Right atrium auricular region (tissue), 2 donors: ENCODE results near the gene NKG7. TPM values are rescaled to one million over a fixed set of nuclear protein-coding genes. Genes with fewer than 3 reads are reported as not detected.
"Not testable (repeated sequence)": the region's sequence is repeated elsewhere in the genome, so short reads cannot be mapped to it uniquely, and the experiment has no call there.

Source experiments
- DNase-seq: peaks from one replicate; pipeline ENCODE4 v3.0.0-alpha.2; 2019; ENCODE audit warnings: low spot score
- H3K27ac ChIP-seq, 2 donors: fragments of 200-600 bp; sonication (generic); 1 replicate in 1 of 2; 2 replicates in 1 of 2; pipeline ENCODE4 v1.5.1; 2016 to 2019
- H3K27me3 ChIP-seq, 2 donors: fragments of 200-600 bp; sonication (generic); one replicate each; pipeline versions ENCODE4 v1.5.1 to v1.6.0; 2017 to 2019
- H3K36me3 ChIP-seq: fragments of 200-600 bp; sonication (generic); one replicate; pipeline ENCODE4 v1.5.1; 2016
- H3K4me1 ChIP-seq, 2 donors: fragments of 200-600 bp; sonication (generic); one replicate each; pipeline versions ENCODE4 v1.5.1 to v1.6.0; 2017 to 2019
- H3K4me3 ChIP-seq, 2 donors: fragments of 200-600 bp; sonication (generic); 1 replicate in 1 of 2; 2 replicates in 1 of 2; pipeline ENCODE4 v1.5.1; 2017 to 2019; ENCODE audit warnings: mild to moderate bottlenecking in 1 of 2, moderate library complexity in 1 of 2
- H3K9me3 ChIP-seq, 2 donors: fragments of 200-600 bp; sonication (generic); one replicate each; pipeline ENCODE4 v1.5.1; 2019
- CTCF ChIP-seq, 2 donors: fragments of 200-600 bp; sonication (generic); IDR thresholded peaks; one replicate each; pipeline ENCODE4 v1.5.1; 2019; ENCODE audit warnings: antibody characterized with exemption in 2 of 2
- total RNA-seq, 2 donors: library from RNA; depleted of rRNA; stranded (reverse); fragments of >200 nt; gene quantifications; one replicate each; pipeline ENCODE4 v1.1.0, GENCODE V29; 2016

NKG7 gene
- total RNA-seq: 1 to 10 TPM; 1.4 to 1.8 TPM

GRCh38 chr19:51372649-51373504 is at the start of gene NKG7:
Gene NKG7, minus strand, starts transcription at chr19:51372654. Its CDS starts 119 bp downstream, at chr19:51372535.
- H3K36me3 ChIP-seq: no peaks in the 10 kb centered on the region
- no peak for TF ChIP-seq CTCF (IDR thresholded peaks at IDR 0.05)
- no peaks in the 10 kb centered on the region for H3K9me3 ChIP-seq
- no peaks in the 10 kb centered on the region for H3K27me3 ChIP-seq
- peaks cover 0 to 9% of the 10 kb centered on the region in 2 donors for H3K4me1 ChIP-seq
- DNase-seq: no peak
- no peak within 1 kb of the TSS for H3K27ac ChIP-seq
- no peak within 1 kb of the TSS for H3K4me3 ChIP-seq

- H3K27me3 ChIP-seq: peaks cover 0 to 5% of the 10 kb centered on the region in 2 donors
- peak; percentile 64 for DNase-seq
These were observed 49.6 kb upstream of the NKG7 start for GRCh38 chr19:51422053-51422448.

GRCh38 chr19:51421229-51422052 is 49.0 kb upstream of the NKG7 start:
- H3K4me1 ChIP-seq: peaks cover 0 to 4% of the 10 kb centered on the region in 2 donors
- DNase-seq: no peak
- TF ChIP-seq CTCF (IDR thresholded peaks at IDR 0.05): no peak
- H3K27me3 ChIP-seq: peaks cover 0 to 5% of the 10 kb centered on the region in 2 donors
- no peaks in the 10 kb centered on the region for H3K9me3 ChIP-seq
- H3K36me3 ChIP-seq: no peaks in the 10 kb centered on the region
- H3K4me3 ChIP-seq: no peak overlapping the region
- no peak overlapping the region for H3K27ac ChIP-seq

More at GRCh38 chr19:51422053-51422448, 49.6 kb upstream of the NKG7 start:
- peak; percentile 80 to 95 for TF ChIP-seq CTCF (IDR thresholded peaks at IDR 0.05)
- Histone ChIP-seq H3K27ac (no peak overlapping the region), H3K4me3 (no peak overlapping the region), H3K9me3 (no peaks in the 10 kb centered on the region), H3K4me1 (peaks cover 0 to 4% of the 10 kb centered on the region in 2 donors), H3K36me3 (no peaks in the 10 kb centered on the region)

GRCh38 chr19:51420511-51420910 is 48.1 kb upstream of the NKG7 start:
- not testable (repeated sequence) for H3K4me3 ChIP-seq, H3K4me1 ChIP-seq, H3K9me3 ChIP-seq, H3K27me3 ChIP-seq, H3K27ac ChIP-seq, DNase-seq, H3K36me3 ChIP-seq

- Histone ChIP-seq H3K27me3 (peaks cover 0 to 5% of the 10 kb centered on the region in 2 donors), H3K4me3 (no peak overlapping the region), H3K4me1 (peaks cover 0 to 4% of the 10 kb centered on the region in 2 donors), H3K9me3 (no peaks in the 10 kb centered on the region), H3K27ac (no peak overlapping the region), H3K36me3 (no peaks in the 10 kb centered on the region)
- TF ChIP-seq CTCF (IDR thresholded peaks at IDR 0.05): no peak
- DNase-seq: no peak
These were observed 46.3 kb upstream of the NKG7 start for GRCh38 chr19:51418707-51419106.

- Histone ChIP-seq H3K4me1 (peaks cover 0 to 4% of the 10 kb centered on the region in 2 donors), H3K9me3 (no peaks in the 10 kb centered on the region), H3K4me3 (no peak overlapping the region), H3K36me3 (no peaks in the 10 kb centered on the region), H3K27me3 (peaks cover 0 to 5% of the 10 kb centered on the region in 2 donors), H3K27ac (no peak overlapping the region)
- no peak for TF ChIP-seq CTCF (IDR thresholded peaks at IDR 0.05)
- DNase-seq: no peak
These were observed 45.3 kb upstream of the NKG7 start for GRCh38 chr19:51417810-51418157.
